Activated CD8-positive, alpha-beta T cell treated with anti-CD3 and anti-CD28 coated beads for 36 hours (primary cell): ENCODE data around the gene GNE. TPM values are rescaled to one million over a fixed set of nuclear protein-coding genes. Genes with fewer than 3 reads are reported as not detected.

ENCODE experiments used
- ATAC-seq: fragments of 200-7000 bp; cut with Tn5 transposase; one replicate; pipeline ENCODE4 v1.10.0; 2021; ENCODE audit warnings: mild to moderate bottlenecking, moderate library complexity
- CTCF ChIA-PET: fragments of 350-600 bp; sonication (Branson Sonifier 250); formaldehyde crosslinking; loops from one replicate; lab custom pipeline; 2021; ENCODE audit warnings: antibody characterized with exemption; lab: Charles Lee
- POLR2A ChIA-PET: fragments of 350-600 bp; sonication (Branson Sonifier 250); formaldehyde crosslinking; loops from one replicate; lab custom pipeline; 2021; ENCODE audit warnings: antibody characterized with exemption; lab: Charles Lee
- DNase-seq: peaks from one replicate; pipeline ENCODE4 v3.0.0-alpha.2; 2020
- H3K27ac Mint-ChIP-seq: one replicate; pipeline ENCODE4 v1.8.0; 2021; ENCODE audit warnings: mild to moderate bottlenecking, mixed read lengths
- H3K27me3 Mint-ChIP-seq: one replicate; pipeline ENCODE4 v1.8.0; 2021; ENCODE audit warnings: mixed read lengths
- H3K36me3 Mint-ChIP-seq: one replicate; pipeline ENCODE4 v1.8.0; 2021; ENCODE audit warnings: low read depth, mixed read lengths
- H3K4me1 Mint-ChIP-seq: one replicate; pipeline ENCODE4 v1.8.0; 2021; ENCODE audit warnings: low read depth, mixed read lengths
- H3K4me3 Mint-ChIP-seq: one replicate; pipeline ENCODE4 v1.8.0; 2021; ENCODE audit warnings: mild to moderate bottlenecking, moderate library complexity, mixed read lengths
- H3K9me3 Mint-ChIP-seq: one replicate; pipeline ENCODE4 v1.8.0; 2021; ENCODE audit warnings: mixed read lengths
- intact Hi-C: fragments of 100-400 bp; cut with micrococcal nuclease; formaldehyde crosslinking; loops from one replicate; pipeline ENCODE4 v1.10.0; 2022
- total RNA-seq, 2 experiments: library from RNA; stranded (reverse); gene quantifications; one replicate each; pipeline ENCODE4 v1.2.3, GENCODE V29; 2021
- TF ChIP-seq, protein P1 (sequence below): fragments of 200-600 bp; IDR thresholded peaks from one replicate; pipeline ENCODE4 v1.8.0; 2022; ENCODE audit warnings: antibody characterized with exemption, mild to moderate bottlenecking

Gene GNE
- total RNA-seq, 2 experiments from 2014 or later, result 11.6 to 12.0 TPM

- TF ChIP-seq, protein P1, sequence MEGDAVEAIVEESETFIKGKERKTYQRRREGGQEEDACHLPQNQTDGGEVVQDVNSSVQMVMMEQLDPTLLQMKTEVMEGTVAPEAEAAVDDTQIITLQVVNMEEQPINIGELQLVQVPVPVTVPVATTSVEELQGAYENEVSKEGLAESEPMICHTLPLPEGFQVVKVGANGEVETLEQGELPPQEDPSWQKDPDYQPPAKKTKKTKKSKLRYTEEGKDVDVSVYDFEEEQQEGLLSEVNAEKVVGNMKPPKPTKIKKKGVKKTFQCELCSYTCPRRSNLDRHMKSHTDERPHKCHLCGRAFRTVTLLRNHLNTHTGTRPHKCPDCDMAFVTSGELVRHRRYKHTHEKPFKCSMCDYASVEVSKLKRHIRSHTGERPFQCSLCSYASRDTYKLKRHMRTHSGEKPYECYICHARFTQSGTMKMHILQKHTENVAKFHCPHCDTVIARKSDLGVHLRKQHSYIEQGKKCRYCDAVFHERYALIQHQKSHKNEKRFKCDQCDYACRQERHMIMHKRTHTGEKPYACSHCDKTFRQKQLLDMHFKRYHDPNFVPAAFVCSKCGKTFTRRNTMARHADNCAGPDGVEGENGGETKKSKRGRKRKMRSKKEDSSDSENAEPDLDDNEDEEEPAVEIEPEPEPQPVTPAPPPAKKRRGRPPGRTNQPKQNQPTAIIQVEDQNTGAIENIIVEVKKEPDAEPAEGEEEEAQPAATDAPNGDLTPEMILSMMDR, result no peak
- H3K27ac Mint-ChIP-seq, result no peak overlapping the region
- CTCF ChIA-PET, result interaction anchor here (1.5 kb wide), 1 partner anchor 38 kb away, joined by 5 read pairs; no protein-coding TSS in a partner anchor
- no peaks in the 10 kb centered on the region for H3K27me3 Mint-ChIP-seq
- intact Hi-C loops, result no loop called here
- no peaks in the 10 kb centered on the region for H3K9me3 Mint-ChIP-seq
- no peak for DNase-seq
- ATAC-seq, result no peak
- no peaks in the 10 kb centered on the region for H3K36me3 Mint-ChIP-seq
- no peak overlapping the region for H3K4me3 Mint-ChIP-seq
- POLR2A ChIA-PET, result no interaction called here
- peaks cover 6% of the 10 kb centered on the region for H3K4me1 Mint-ChIP-seq
Measured at GRCh38 chr9:36289836-36290435, 31.7 kb upstream of the GNE start.

- ATAC-seq (peak; percentile 45), DNase-seq (peak; percentile 18)
- intact Hi-C loops, result no loop called here
- H3K36me3 Mint-ChIP-seq, result no peaks in the 10 kb centered on the region
- H3K4me1 Mint-ChIP-seq, result peaks cover 6% of the 10 kb centered on the region
- TF ChIP-seq, protein P1, result no peak
- H3K27me3 Mint-ChIP-seq, result no peaks in the 10 kb centered on the region
- ChIA-PET CTCF (no interaction called here), POLR2A (interaction anchor here (0.6 kb wide), 1 partner anchor 11 kb away, joined by 3 read pairs; no protein-coding TSS in a partner anchor)
- H3K27ac Mint-ChIP-seq, result peak overlapping the region; percentile 8
- H3K4me3 Mint-ChIP-seq, result no peak overlapping the region
- H3K9me3 Mint-ChIP-seq, result no peaks in the 10 kb centered on the region
Measured at GRCh38 chr9:36288070-36288469, 29.8 kb upstream of the GNE start.

- intact Hi-C loops, result no loop called here
- H3K27me3 Mint-ChIP-seq, result no peaks in the 10 kb centered on the region
- no peak for DNase-seq
- no peak overlapping the region for H3K27ac Mint-ChIP-seq
- ATAC-seq, result no peak
- H3K4me1 Mint-ChIP-seq, result peaks cover 6% of the 10 kb centered on the region
- H3K9me3 Mint-ChIP-seq, result no peaks in the 10 kb centered on the region
- POLR2A ChIA-PET, result no interaction called here
- TF ChIP-seq, protein P1, result no peak
- CTCF ChIA-PET, result interaction anchor here (1.0 to 1.2 kb wide), 3 partner anchors 9 to 42 kb away, joined by 3 to 4 read pairs (median 3); no protein-coding TSS in a partner anchor
- H3K4me3 Mint-ChIP-seq, result no peak overlapping the region
- H3K36me3 Mint-ChIP-seq, result no peaks in the 10 kb centered on the region
Measured at GRCh38 chr9:36286388-36286787, 28.1 kb upstream of the GNE start.

GRCh38 chr9:36284226-36284625 lies 26.0 kb upstream of the GNE start:
- intact Hi-C loops, result no loop called here
- H3K4me1 Mint-ChIP-seq, result peaks cover 6% of the 10 kb centered on the region
- TF ChIP-seq, protein P1, result no peak
- no peaks in the 10 kb centered on the region for H3K36me3 Mint-ChIP-seq
- ATAC-seq, result no peak
- no peak overlapping the region for H3K27ac Mint-ChIP-seq
- no peaks in the 10 kb centered on the region for H3K9me3 Mint-ChIP-seq
- H3K27me3 Mint-ChIP-seq, result no peaks in the 10 kb centered on the region
- no peak for DNase-seq
- ChIA-PET CTCF (no interaction called here), POLR2A (no interaction called here)
- no peak overlapping the region for H3K4me3 Mint-ChIP-seq

DNA sequence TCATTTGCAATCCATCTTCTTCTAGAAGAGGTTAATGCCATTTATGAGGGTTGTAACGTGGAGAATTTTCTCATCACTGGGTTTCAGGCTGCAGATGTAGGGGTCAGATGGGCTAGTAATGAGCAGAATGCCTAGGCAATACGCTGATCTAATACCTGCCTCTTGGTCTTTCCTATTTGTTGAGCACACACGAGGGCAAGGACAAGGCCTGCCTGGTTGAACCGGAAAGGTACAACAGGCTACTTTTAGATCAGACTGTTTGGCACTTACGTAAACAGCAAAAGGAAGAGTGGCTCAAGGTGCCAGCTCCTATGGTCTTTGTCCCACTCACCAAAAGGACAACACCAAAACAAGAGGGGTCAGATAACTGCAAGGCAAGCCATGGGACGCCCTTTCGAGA lies 24.0 kb upstream of the GNE start:
- no peak for ATAC-seq
- H3K4me1 Mint-ChIP-seq, result no peaks in the 10 kb centered on the region
- no peak overlapping the region for H3K27ac Mint-ChIP-seq
- POLR2A ChIA-PET, result no interaction called here
- CTCF ChIA-PET, result no interaction called here
- no peaks in the 10 kb centered on the region for H3K9me3 Mint-ChIP-seq
- H3K27me3 Mint-ChIP-seq, result no peaks in the 10 kb centered on the region
- no peak overlapping the region for H3K4me3 Mint-ChIP-seq
- TF ChIP-seq, protein P1, result no peak
- no peaks in the 10 kb centered on the region for H3K36me3 Mint-ChIP-seq
- no peak for DNase-seq
- intact Hi-C loops, result no loop called here
